ENCODE results near the gene MAT1A. TPM values are rescaled to one million over a fixed set of nuclear protein-coding genes. Genes with fewer than 3 reads are reported as not detected.

Gene MAT1A
- total and polyA plus RNA-seq, 2 of the 13 experiments (the other 11 are each of a cell fraction or from before 2014, with no cell fraction given): 57.1 to 76.9 TPM

- TF ChIP-seq NRL (CRISPR knock-in tag; IDR thresholded peaks at IDR 0.05; ENCODE audit: borderline replicate concordance): no peak
- no peak for TF ChIP-seq ZNF746 (CRISPR knock-in tag; IDR thresholded peaks at IDR 0.05)
- peak; percentile 46; the same call in 1 of the 2 replicates for TF ChIP-seq FOSL2 (CRISPR knock-in tag; IDR thresholded peaks at IDR 0.05)
- no peak for TF ChIP-seq IRF9 (CRISPR knock-in tag; IDR thresholded peaks at IDR 0.05; ENCODE audit: borderline replicate concordance)
- TF ChIP-seq, protein P1, sequence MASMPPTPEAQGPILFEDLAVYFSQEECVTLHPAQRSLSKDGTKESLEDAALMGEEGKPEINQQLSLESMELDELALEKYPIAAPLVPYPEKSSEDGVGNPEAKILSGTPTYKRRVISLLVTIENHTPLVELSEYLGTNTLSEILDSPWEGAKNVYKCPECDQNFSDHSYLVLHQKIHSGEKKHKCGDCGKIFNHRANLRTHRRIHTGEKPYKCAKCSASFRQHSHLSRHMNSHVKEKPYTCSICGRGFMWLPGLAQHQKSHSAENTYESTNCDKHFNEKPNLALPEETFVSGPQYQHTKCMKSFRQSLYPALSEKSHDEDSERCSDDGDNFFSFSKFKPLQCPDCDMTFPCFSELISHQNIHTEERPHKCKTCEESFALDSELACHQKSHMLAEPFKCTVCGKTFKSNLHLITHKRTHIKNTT (CRISPR knock-in tag; IDR thresholded peaks at IDR 0.05): no peak
- no peak for TF ChIP-seq REXO4 (CRISPR knock-in tag; IDR thresholded peaks at IDR 0.05; ENCODE audit: borderline replicate concordance)
- TF ChIP-seq ZNF891 (CRISPR knock-in tag; IDR thresholded peaks at IDR 0.05): no peak
- no peak for TF ChIP-seq ZNF646 (CRISPR knock-in tag; IDR thresholded peaks at IDR 0.05)
- TF ChIP-seq, protein P2, sequence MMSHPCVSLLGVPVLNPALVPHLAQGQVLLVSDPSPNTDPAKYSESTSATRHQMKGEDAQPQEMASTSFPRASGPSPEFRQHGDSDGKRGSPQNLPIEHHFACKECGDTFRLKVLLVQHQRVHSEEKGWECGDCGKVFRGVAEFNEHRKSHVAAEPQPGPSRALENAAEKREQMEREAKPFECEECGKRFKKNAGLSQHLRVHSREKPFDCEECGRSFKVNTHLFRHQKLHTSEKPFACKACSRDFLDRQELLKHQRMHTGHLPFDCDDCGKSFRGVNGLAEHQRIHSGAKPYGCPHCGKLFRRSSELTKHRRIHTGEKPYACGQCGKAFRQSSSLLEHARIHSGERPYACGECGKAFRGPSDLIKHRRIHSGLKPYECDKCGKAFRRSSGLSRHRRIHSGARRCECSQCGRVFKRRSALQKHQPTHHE (CRISPR knock-in tag; IDR thresholded peaks at IDR 0.05; ENCODE audit: borderline replicate concordance): no peak
- TF ChIP-seq TEAD2 (CRISPR knock-in tag; IDR thresholded peaks at IDR 0.05): no peak
- no peak for TF ChIP-seq ZNF260 (CRISPR knock-in tag; IDR thresholded peaks at IDR 0.05; ENCODE audit: borderline replicate concordance, low read depth)
- TF ChIP-seq ZNF136 (CRISPR knock-in tag; IDR thresholded peaks at IDR 0.05; ENCODE audit: low read depth): no peak
- TF ChIP-seq, protein P3, sequence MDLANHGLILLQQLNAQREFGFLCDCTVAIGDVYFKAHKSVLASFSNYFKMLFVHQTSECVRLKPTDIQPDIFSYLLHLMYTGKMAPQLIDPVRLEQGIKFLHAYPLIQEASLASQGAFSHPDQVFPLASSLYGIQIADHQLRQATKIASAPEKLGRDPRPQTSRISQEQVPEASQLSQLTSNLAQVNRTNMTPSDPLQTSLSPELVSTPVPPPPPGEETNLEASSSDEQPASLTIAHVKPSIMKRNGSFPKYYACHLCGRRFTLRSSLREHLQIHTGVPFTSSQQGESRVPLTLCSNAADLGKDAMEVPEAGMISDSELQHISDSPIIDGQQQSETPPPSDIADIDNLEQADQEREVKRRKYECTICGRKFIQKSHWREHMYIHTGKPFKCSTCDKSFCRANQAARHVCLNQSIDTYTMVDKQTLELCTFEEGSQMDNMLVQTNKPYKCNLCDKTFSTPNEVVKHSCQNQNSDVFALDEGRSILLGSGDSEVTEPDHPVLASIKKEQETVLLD (CRISPR knock-in tag; IDR thresholded peaks at IDR 0.05; ENCODE audit: low read depth): no peak
Measured at GRCh38 chr10:80290474-80291220, 1.2 kb upstream of the MAT1A start (continued).

Measured in HepG2 (cell line).